Astrocyte (in vitro differentiated cells and primary cell): ENCODE results near the gene PPP4R4. TPM values are rescaled to one million over a fixed set of nuclear protein-coding genes. Genes with fewer than 3 reads are reported as not detected.
"Not testable (repeated sequence)": the region's sequence is repeated elsewhere in the genome, so short reads cannot be mapped to it uniquely, and the experiment has no call there.

Source experiments
- DNase-seq: peaks from one replicate; pipeline ENCODE4 v3.0.0-alpha.2; 2010; ENCODE audit warnings: low read depth
- FAIRE-seq: peaks from 2 replicates; lab custom pipeline; 2011; peaks lifted over from hg19 to GRCh38; lab: Jason Lieb, UNC
- H2AFZ ChIP-seq: 2 replicates; pipeline ENCODE4 v1.6.0; 2012; ENCODE audit warnings: low read depth, low read length, inconsistent platforms
- H3K27ac ChIP-seq: 2 replicates; pipeline ENCODE4 v1.5.1; 2011; ENCODE audit warnings: low read depth, low read length, inconsistent platforms
- H3K27me3 ChIP-seq: 2 replicates; pipeline ENCODE4 v1.6.0; 2011; ENCODE audit warnings: low read length, inconsistent platforms; ENCODE audit not compliant: insufficient read depth
- H3K36me3 ChIP-seq: 2 replicates; pipeline ENCODE4 v1.5.1; 2011; ENCODE audit warnings: low read length, inconsistent platforms; ENCODE audit not compliant: insufficient read depth
- H3K4me1 ChIP-seq: 2 replicates; pipeline ENCODE4 v1.5.1; 2011; ENCODE audit warnings: low read length, inconsistent platforms; ENCODE audit not compliant: insufficient read depth
- H3K4me2 ChIP-seq: 2 replicates; pipeline ENCODE4 v1.6.0; 2012; ENCODE audit warnings: low read length, inconsistent platforms
- H3K4me3 ChIP-seq: 2 replicates; pipeline ENCODE4 v1.5.1; 2011; ENCODE audit warnings: low read depth, mild to moderate bottlenecking, low read length, inconsistent platforms; ENCODE audit not compliant: insufficient read depth
- H3K79me2 ChIP-seq: 2 replicates; pipeline ENCODE4 v1.6.0; 2012; ENCODE audit warnings: mild to moderate bottlenecking, low read length, inconsistent platforms; ENCODE audit not compliant: insufficient read depth
- H3K9ac ChIP-seq: 2 replicates; pipeline ENCODE4 v1.6.0; 2012; ENCODE audit warnings: mild to moderate bottlenecking, low read length, inconsistent platforms
- H3K9me3 ChIP-seq: 2 replicates; pipeline ENCODE4 v1.5.1; 2012; ENCODE audit warnings: low read depth, mild to moderate bottlenecking, low read length, inconsistent platforms; ENCODE audit not compliant: insufficient read depth
- H4K20me1 ChIP-seq: 2 replicates; pipeline ENCODE4 v1.6.0; 2012; ENCODE audit warnings: low read length, inconsistent platforms; ENCODE audit not compliant: insufficient read depth
- H3K27ac Mint-ChIP-seq: one replicate; pipeline ENCODE4 v1.8.0; 2021; ENCODE audit warnings: mild to moderate bottlenecking, mixed read lengths; ENCODE audit not compliant: unreplicated experiment
- H3K27me3 Mint-ChIP-seq: one replicate; pipeline ENCODE4 v1.8.0; 2021; ENCODE audit warnings: low read depth, mixed read lengths; ENCODE audit not compliant: unreplicated experiment
- H3K36me3 Mint-ChIP-seq: one replicate; pipeline ENCODE4 v1.8.0; 2021; ENCODE audit warnings: low read depth, mixed read lengths; ENCODE audit not compliant: unreplicated experiment
- H3K4me1 Mint-ChIP-seq: one replicate; pipeline ENCODE4 v1.8.0; 2021; ENCODE audit warnings: low read depth, mixed read lengths; ENCODE audit not compliant: unreplicated experiment
- H3K4me3 Mint-ChIP-seq: one replicate; pipeline ENCODE4 v1.8.0; 2021; ENCODE audit warnings: mild to moderate bottlenecking, moderate library complexity, mixed read lengths; ENCODE audit not compliant: unreplicated experiment
- H3K9me3 Mint-ChIP-seq: one replicate; pipeline ENCODE4 v1.8.0; 2021; ENCODE audit warnings: mild to moderate bottlenecking, mixed read lengths; ENCODE audit not compliant: unreplicated experiment
- CTCF ChIP-seq: IDR thresholded peaks from 2 replicates; pipeline ENCODE4 v1.5.1; 2011; ENCODE audit warnings: low read depth, mild to moderate bottlenecking, inconsistent platforms, low read length, moderate library complexity; ENCODE audit not compliant: insufficient read depth
- EZH2 ChIP-seq: IDR thresholded peaks from 2 replicates; pipeline ENCODE4 v1.6.1; 2012; ENCODE audit warnings: mild to moderate bottlenecking, low read length, inconsistent platforms; ENCODE audit not compliant: insufficient read depth
- total RNA-seq: library from RNA; stranded (reverse); gene quantifications from 2 replicates; pipeline ENCODE4 v1.2.1, GENCODE V29; 2021

The PPP4R4 gene
- total RNA-seq, 1 donor from 2014 or later: 6.0 TPM

- peaks cover 31% of the 10 kb centered on the region for H3K27me3 Mint-ChIP-seq
- Histone ChIP-seq H3K36me3 (no peaks in the 10 kb centered on the region), H3K9me3 (no peaks in the 10 kb centered on the region), H3K79me2 (no peaks in the 10 kb centered on the region), H3K4me1 (no peaks in the 10 kb centered on the region), H3K27ac (no peak overlapping the region), H3K4me3 (no peak overlapping the region), H4K20me1 (no peaks in the 10 kb centered on the region), H3K9ac (no peak overlapping the region), H3K4me2 (no peak overlapping the region), H3K27me3 (peaks cover 5% of the 10 kb centered on the region), H2AFZ (no peak overlapping the region)
- peaks cover 10% of the 10 kb centered on the region for H3K9me3 Mint-ChIP-seq
- DNase-seq (no peak), FAIRE-seq (no peak)
- H3K4me3 Mint-ChIP-seq: no peak overlapping the region
- peaks cover 2% of the 10 kb centered on the region for H3K4me1 Mint-ChIP-seq
- peaks cover 2% of the 10 kb centered on the region for H3K36me3 Mint-ChIP-seq
- H3K27ac Mint-ChIP-seq: no peak overlapping the region
- no peak for TF ChIP-seq EZH2
- no peak for TF ChIP-seq CTCF
Measured at GRCh38 chr14:94153750-94154342, 20.3 kb upstream of the PPP4R4 start.

- H3K27ac Mint-ChIP-seq: not testable (repeated sequence)
- peaks cover 31% of the 10 kb centered on the region for H3K27me3 Mint-ChIP-seq
Measured at GRCh38 chr14:94156143-94156542, 18.0 kb upstream of the PPP4R4 start.

GRCh38 chr14:94157197-94157596 lies 16.9 kb upstream of the PPP4R4 start:
- Mint-ChIP-seq H3K27ac (no peak overlapping the region), H3K36me3 (peaks cover 2% of the 10 kb centered on the region), H3K27me3 (peaks cover 27% of the 10 kb centered on the region), H3K4me1 (peaks cover 2% of the 10 kb centered on the region), H3K9me3 (peaks cover 9% of the 10 kb centered on the region), H3K4me3 (no peak overlapping the region)
- no peaks in the 10 kb centered on the region for H3K9me3 ChIP-seq
- H3K79me2 ChIP-seq: no peaks in the 10 kb centered on the region
- H4K20me1 ChIP-seq: no peaks in the 10 kb centered on the region
- no peaks in the 10 kb centered on the region for H3K4me1 ChIP-seq
- TF ChIP-seq EZH2: no peak
- TF ChIP-seq CTCF: no peak
- DNase-seq (no peak), FAIRE-seq (no peak)
- no peak overlapping the region for H3K27ac ChIP-seq
- H3K4me3 ChIP-seq: no peak overlapping the region
- peaks cover 9% of the 10 kb centered on the region for H3K27me3 ChIP-seq
- H3K36me3 ChIP-seq: no peaks in the 10 kb centered on the region
- no peak overlapping the region for H3K9ac ChIP-seq
- no peak overlapping the region for H3K4me2 ChIP-seq
- H2AFZ ChIP-seq: no peak overlapping the region

More at GRCh38 chr14:94156143-94156542, 18.0 kb upstream of the PPP4R4 start:
- H3K36me3 Mint-ChIP-seq, H3K9ac ChIP-seq, H3K4me3 ChIP-seq, H3K4me1 Mint-ChIP-seq, H3K27me3 ChIP-seq, H3K27ac ChIP-seq, H3K79me2 ChIP-seq, H3K4me3 Mint-ChIP-seq, FAIRE-seq, DNase-seq, H4K20me1 ChIP-seq, H3K9me3 ChIP-seq, H2AFZ ChIP-seq, H3K4me1 ChIP-seq, H3K9me3 Mint-ChIP-seq, H3K4me2 ChIP-seq, H3K36me3 ChIP-seq: not testable (repeated sequence)
